HepG2 (cell line): ENCODE measurements around the gene SERPINA6. TPM values are rescaled to one million over a fixed set of nuclear protein-coding genes. Genes with fewer than 3 reads are reported as not detected.

Experiments
- ATAC-seq: fragments of 200-7000 bp; cut with Tn5 transposase; 3 replicates; pipeline ENCODE4 v1.9.1; 2020; ENCODE audit warnings: mild to moderate bottlenecking, moderate library complexity
- BruUV-seq: library from RNA; stranded (reverse); fragments of 400-500 nt; replicated peaks from 2 replicates; lab custom pipeline; 2021; lab: Mats Ljungman, UMichigan
- CTCF ChIA-PET: fragments of 300-600 bp; formaldehyde crosslinking; extraction: SDS; loops from one replicate; lab custom pipeline; 2021; ENCODE audit warnings: low total read pairs, inconsistent platforms, low intra/inter-chr PET ratio; lab: Yijun Ruan, JAX
- POLR2A ChIA-PET: fragments of 350-600 bp; sonication (Branson Sonifier 250); formaldehyde crosslinking; loops from one replicate; lab custom pipeline; 2020; ENCODE audit warnings: antibody characterized with exemption, inconsistent platforms; lab: Yijun Ruan, JAX
- DNase-seq: peaks from one replicate; pipeline ENCODE4 v3.0.0-alpha.2; 2015; ENCODE audit warnings: low spot score
- FAIRE-seq: peaks from 3 replicates; lab custom pipeline; 2011; peaks lifted over from hg19 to GRCh38; lab: Jason Lieb, UNC
- H2AFZ ChIP-seq: one replicate; pipeline ENCODE4 v1.6.1; 2011; ENCODE audit warnings: low read length, inconsistent platforms
- H3K27ac ChIP-seq: fragments of 300-600 bp; 3 replicates; pipeline ENCODE4 v1.8.0; 2011; ENCODE audit warnings: mixed run types, mild to moderate bottlenecking, mixed read lengths, low read length, inconsistent platforms; ENCODE audit not compliant: insufficient read depth; ENCODE audit errors: extremely low read length
- H3K27me3 ChIP-seq, 2 experiments: fragments of 200-600 bp in 1 of 2; 2 replicates in 1 of 2; 3 replicates in 1 of 2; pipeline versions ENCODE4 v1.6.0 to v1.8.0; 2011; ENCODE audit warnings: low read length in 2 of 2, mild to moderate bottlenecking in 2 of 2, moderate library complexity in 2 of 2, inconsistent platforms in 1 of 2; ENCODE audit not compliant: insufficient read depth in 2 of 2, control insufficient read depth in 1 of 2
- H3K36me3 ChIP-seq, 2 experiments: fragments of 200-600 bp in 1 of 2; replicated peaks in 1 of 2; 2 replicates in 1 of 2; 3 replicates in 1 of 2; pipeline versions ENCODE4 v1.5.1 to v1.8.0; 2011; ENCODE audit warnings: low read length in 2 of 2, inconsistent platforms in 1 of 2; ENCODE audit not compliant: insufficient read depth in 2 of 2, control insufficient read depth in 1 of 2
- H3K4me1 ChIP-seq: 2 replicates; pipeline ENCODE4 v1.5.1; 2012; ENCODE audit warnings: low read length, inconsistent platforms; ENCODE audit not compliant: insufficient read depth
- H3K4me2 ChIP-seq: 2 replicates; pipeline ENCODE4 v1.6.0; 2011; ENCODE audit warnings: low read depth, low read length, inconsistent platforms
- H3K4me3 ChIP-seq, 3 experiments: fragments of 200-600 bp in 1 of 3; sonication (generic), shearing (Covaris generic) in 1 of 3; replicated peaks in 1 of 3; 2 replicates each; pipeline ENCODE4 v1.5.1; 2011 to 2016; ENCODE audit warnings: low read length in 3 of 3, inconsistent platforms in 2 of 3, low read depth in 2 of 3, mild to moderate bottlenecking in 2 of 3, control low read depth in 1 of 3, mixed read lengths in 1 of 3; ENCODE audit not compliant: insufficient read depth in 1 of 3
- H3K79me2 ChIP-seq: one replicate; pipeline ENCODE4 v1.6.1; 2011; ENCODE audit warnings: low read length, inconsistent platforms; ENCODE audit not compliant: insufficient read depth
- H3K9ac ChIP-seq: 2 replicates; pipeline ENCODE4 v1.6.0; 2011; ENCODE audit warnings: mild to moderate bottlenecking, low read depth, low read length, inconsistent platforms; ENCODE audit not compliant: insufficient read depth
- H3K9me3 ChIP-seq: 2 replicates; pipeline ENCODE4 v1.5.1; 2012; ENCODE audit warnings: mild to moderate bottlenecking, low read length
- H4K20me1 ChIP-seq: 2 replicates; pipeline ENCODE4 v1.6.0; 2011; ENCODE audit warnings: inconsistent platforms, mild to moderate bottlenecking, low read length, moderate library complexity; ENCODE audit not compliant: insufficient read depth
- GABPA ChIP-seq, 2 experiments: IDR thresholded peaks; 2 replicates each; pipeline ENCODE4 v1.6.1; 2011 to 2016; ENCODE audit warnings: low read depth in 2 of 2, low read length in 1 of 2, missing biosample characterization in 1 of 2, missing genetic modification characterization in 1 of 2
- PAX8 ChIP-seq: sonication (generic); formaldehyde crosslinking; IDR thresholded peaks from 2 replicates; pipeline ENCODE4 v1.8.0; 2022; ENCODE audit warnings: mild to moderate bottlenecking, missing genetic modification reagents, borderline replicate concordance
- ZNF33B ChIP-seq: sonication (generic); formaldehyde crosslinking; IDR thresholded peaks from 2 replicates; pipeline ENCODE4 v1.5.1; 2020; ENCODE audit warnings: mild to moderate bottlenecking, missing genetic modification reagents
- ZNF530 ChIP-seq: sonication (generic); formaldehyde crosslinking; IDR thresholded peaks from 2 replicates; pipeline ENCODE4 v1.5.0; 2020; ENCODE audit warnings: low read depth, mild to moderate bottlenecking, missing genetic modification reagents
- ZNF629 ChIP-seq: sonication (generic); formaldehyde crosslinking; conservative IDR thresholded peaks from 2 replicates; pipeline ENCODE4 v1.5.0; 2020; ENCODE audit warnings: missing genetic modification reagents
- ZNF652 ChIP-seq: IDR thresholded peaks from 2 replicates; pipeline ENCODE4 v1.6.1; 2016; ENCODE audit warnings: low read depth, borderline replicate concordance
- WGBS: methylation state at CpG from one replicate; pipeline ENCODE4 v1.1.6; 2017; ENCODE audit warnings: low lambda C conversion rate; 5-methylcytosine and 5-hydroxymethylcytosine counted together
- in situ Hi-C: cut with HindIII; loops from 2 replicates; pipeline ENCODE4 v1.10.0; 2017; ENCODE audit warnings: low pct_unique_long_range_greater_than_20kb; ENCODE audit not compliant: extremely low pct_ligation_motif_present
- intact Hi-C: fragments of 100-400 bp; cut with micrococcal nuclease; formaldehyde crosslinking; loops from one replicate; pipeline ENCODE4 v1.10.0; 2022; ENCODE audit not compliant: unreplicated experiment
- polyA plus RNA-seq, 8 experiments: library from polyadenylated mRNA; depleted of rRNA in 3 of 8; stranded (reverse) in 7 of 8; unstranded in 1 of 8; fragments of >200 nt; fragmentation: Illumina TruSeq in 4 of 8; extraction: Trizol in 4 of 8; gene quantifications; 2 replicates each; pipeline versions ENCODE4 v1.2.1 to v1.2.3, GENCODE V29; 2011 to 2016; ENCODE audit warnings: low read depth in 4 of 8, missing spikeins in 1 of 8, mixed read lengths in 1 of 8; ENCODE audit not compliant: insufficient read depth in 1 of 8
- total RNA-seq, 5 experiments: library from RNA; depleted of rRNA; stranded (reverse); fragments of >200 nt; fragmentation: Illumina TruSeq; extraction: Trizol; gene quantifications; 2 replicates each; pipeline ENCODE4 v1.2.3, GENCODE V29; 2016; ENCODE audit warnings: low read depth in 1 of 5
- TF ChIP-seq, protein P1 (sequence below): sonication (generic); formaldehyde crosslinking; IDR thresholded peaks from 2 replicates; pipeline ENCODE4 v1.8.0; 2022; ENCODE audit warnings: mild to moderate bottlenecking, missing genetic modification reagents, borderline replicate concordance
- TF ChIP-seq, protein P2 (sequence below): sonication (generic); formaldehyde crosslinking; IDR thresholded peaks from 2 replicates; pipeline ENCODE4 v1.4.0; 2020; ENCODE audit warnings: missing genetic modification reagents
- TF ChIP-seq, protein P3 (sequence below): sonication (generic); formaldehyde crosslinking; IDR thresholded peaks from 2 replicates; pipeline ENCODE4 v1.4.0; 2020; ENCODE audit warnings: mild to moderate bottlenecking, low read depth, missing genetic modification reagents
- TF ChIP-seq, protein P4 (sequence below): sonication (generic); formaldehyde crosslinking; IDR thresholded peaks from one replicate; pipeline ENCODE4 v1.5.1; 2020; ENCODE audit warnings: mild to moderate bottlenecking, missing genetic modification reagents; ENCODE audit errors: not compliant biosample characterization

Gene SERPINA6
- total and polyA plus RNA-seq, 2 of the 13 experiments (the other 11 are each of a cell fraction or from before 2014, with no cell fraction given), result 260 to 333 TPM

DNA sequence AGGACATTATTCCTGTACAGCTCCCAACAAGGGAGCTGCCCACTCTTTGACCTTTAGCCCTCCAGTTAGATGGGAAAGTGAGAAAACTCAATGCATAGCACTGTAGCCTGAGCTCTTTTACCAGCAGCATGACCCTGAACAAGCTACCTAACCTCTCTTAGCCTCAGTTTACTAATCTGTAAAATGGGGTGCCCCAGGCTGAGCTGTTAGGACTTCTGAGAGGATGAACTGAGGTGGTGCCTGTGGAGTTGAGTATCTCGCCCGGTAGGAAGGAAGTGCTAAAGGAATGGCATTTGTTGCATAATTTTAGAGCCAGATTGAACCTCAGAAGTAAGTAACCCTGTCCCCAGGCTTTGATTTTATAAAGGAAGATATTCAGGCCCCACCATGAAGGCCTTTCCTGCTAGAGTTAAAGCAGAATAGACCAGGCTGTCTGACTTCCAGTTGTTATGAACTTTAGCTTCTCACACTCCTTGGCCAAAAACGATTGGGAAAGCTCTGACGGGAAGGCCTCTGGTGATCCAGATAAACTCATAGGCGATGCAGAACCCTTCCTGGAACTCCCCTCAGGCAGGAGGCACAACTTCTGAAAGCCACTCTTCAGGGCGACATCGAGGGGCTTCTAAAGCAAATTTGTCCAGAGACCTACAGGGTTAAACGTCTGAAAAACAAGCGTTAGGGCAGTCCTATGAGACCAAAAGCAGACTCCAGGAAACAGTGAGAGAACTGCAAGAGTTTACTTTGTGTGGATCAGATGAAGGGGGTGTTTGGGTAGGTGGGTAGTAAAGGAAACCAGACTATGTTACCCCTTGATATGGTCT lies 27.6 kb downstream of the SERPINA6 start:
- H3K9me3 ChIP-seq, result no peaks in the 10 kb centered on the region
- H4K20me1 ChIP-seq, result no peaks in the 10 kb centered on the region
- H3K36me3 ChIP-seq, result no peaks in the 10 kb centered on the region; a peak in 2 of 5 replicates
- no peak overlapping the region for H2AFZ ChIP-seq
- BruUV-seq, result no TSS peak
- peak overlapping the region; percentile 97 for H3K27ac ChIP-seq
- POLR2A ChIA-PET, result interaction anchor here (0.7 kb wide), 2 partner anchors 19 to 21 kb away, joined by 3 read pairs; no protein-coding TSS in a partner anchor
- FAIRE-seq (no peak), ATAC-seq (no peak), DNase-seq (no peak)
- intact Hi-C loops, result no loop called here
- WGBS, result 75% methylated on average over 9 of the region's 9 CpGs
- in situ Hi-C loops, result no loop called here
- 0 out of 2 replicates have a peak overlapping the region, but pooled peaks have one; percentile 2 for H3K9ac ChIP-seq
- peaks cover 19% of the 10 kb centered on the region for H3K79me2 ChIP-seq
- CTCF ChIA-PET, result no interaction called here
- H3K4me2 ChIP-seq, result peak overlapping the region; percentile 2; the same call in 1 of the 2 replicates
- no peak overlapping the region for H3K4me3 ChIP-seq
- no peaks in the 10 kb centered on the region; a peak in 1 of 5 replicates for H3K27me3 ChIP-seq
- H3K4me1 ChIP-seq, result peaks cover 77% of the 10 kb centered on the region
- TF ChIP-seq PAX8 (CRISPR knock-in tag) (no peak), GABPA (IDR thresholded peaks at IDR 0.05; ENCODE audit: low read depth, low read length) (no peak), GABPA (CRISPR knock-in tag; IDR thresholded peaks at IDR 0.05; ENCODE audit: low read depth) (no peak), ZNF530 (CRISPR knock-in tag) (no peak), ZNF629 (CRISPR knock-in tag) (peak; percentile 95), ZNF33B (CRISPR knock-in tag) (no peak), ZNF652 (CRISPR knock-in tag) (peak; percentile 71; the same call in 1 of the 2 replicates)
- TF ChIP-seq, protein P1, sequence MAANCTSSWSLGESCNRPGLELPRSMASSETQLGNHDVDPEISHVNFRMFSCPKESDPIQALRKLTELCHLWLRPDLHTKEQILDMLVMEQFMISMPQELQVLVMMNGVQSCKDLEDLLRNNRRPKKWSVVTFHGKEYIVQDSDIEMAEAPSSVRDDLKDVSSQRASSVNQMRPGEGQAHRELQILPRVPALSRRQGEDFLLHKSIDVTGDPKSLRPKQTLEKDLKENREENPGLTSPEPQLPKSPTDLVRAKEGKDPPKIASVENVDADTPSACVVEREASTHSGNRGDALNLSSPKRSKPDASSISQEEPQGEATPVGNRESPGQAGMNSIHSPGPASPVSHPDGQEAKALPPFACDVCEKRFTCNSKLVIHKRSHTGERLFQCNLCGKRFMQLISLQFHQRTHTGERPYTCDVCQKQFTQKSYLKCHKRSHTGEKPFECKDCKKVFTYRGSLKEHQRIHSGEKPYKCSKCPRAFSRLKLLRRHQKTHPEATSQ, result peak; percentile 59; the same call in 1 of the 2 replicates
- TF ChIP-seq, protein P2, sequence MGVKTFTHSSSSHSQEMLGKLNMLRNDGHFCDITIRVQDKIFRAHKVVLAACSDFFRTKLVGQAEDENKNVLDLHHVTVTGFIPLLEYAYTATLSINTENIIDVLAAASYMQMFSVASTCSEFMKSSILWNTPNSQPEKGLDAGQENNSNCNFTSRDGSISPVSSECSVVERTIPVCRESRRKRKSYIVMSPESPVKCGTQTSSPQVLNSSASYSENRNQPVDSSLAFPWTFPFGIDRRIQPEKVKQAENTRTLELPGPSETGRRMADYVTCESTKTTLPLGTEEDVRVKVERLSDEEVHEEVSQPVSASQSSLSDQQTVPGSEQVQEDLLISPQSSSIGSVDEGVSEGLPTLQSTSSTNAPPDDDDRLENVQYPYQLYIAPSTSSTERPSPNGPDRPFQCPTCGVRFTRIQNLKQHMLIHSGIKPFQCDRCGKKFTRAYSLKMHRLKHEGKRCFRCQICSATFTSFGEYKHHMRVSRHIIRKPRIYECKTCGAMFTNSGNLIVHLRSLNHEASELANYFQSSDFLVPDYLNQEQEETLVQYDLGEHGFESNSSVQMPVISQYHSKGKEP (CRISPR knock-in tag), result no peak
- TF ChIP-seq, protein P3, sequence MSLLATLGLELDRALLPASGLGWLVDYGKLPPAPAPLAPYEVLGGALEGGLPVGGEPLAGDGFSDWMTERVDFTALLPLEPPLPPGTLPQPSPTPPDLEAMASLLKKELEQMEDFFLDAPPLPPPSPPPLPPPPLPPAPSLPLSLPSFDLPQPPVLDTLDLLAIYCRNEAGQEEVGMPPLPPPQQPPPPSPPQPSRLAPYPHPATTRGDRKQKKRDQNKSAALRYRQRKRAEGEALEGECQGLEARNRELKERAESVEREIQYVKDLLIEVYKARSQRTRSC (CRISPR knock-in tag), result no peak
- TF ChIP-seq, protein P4, sequence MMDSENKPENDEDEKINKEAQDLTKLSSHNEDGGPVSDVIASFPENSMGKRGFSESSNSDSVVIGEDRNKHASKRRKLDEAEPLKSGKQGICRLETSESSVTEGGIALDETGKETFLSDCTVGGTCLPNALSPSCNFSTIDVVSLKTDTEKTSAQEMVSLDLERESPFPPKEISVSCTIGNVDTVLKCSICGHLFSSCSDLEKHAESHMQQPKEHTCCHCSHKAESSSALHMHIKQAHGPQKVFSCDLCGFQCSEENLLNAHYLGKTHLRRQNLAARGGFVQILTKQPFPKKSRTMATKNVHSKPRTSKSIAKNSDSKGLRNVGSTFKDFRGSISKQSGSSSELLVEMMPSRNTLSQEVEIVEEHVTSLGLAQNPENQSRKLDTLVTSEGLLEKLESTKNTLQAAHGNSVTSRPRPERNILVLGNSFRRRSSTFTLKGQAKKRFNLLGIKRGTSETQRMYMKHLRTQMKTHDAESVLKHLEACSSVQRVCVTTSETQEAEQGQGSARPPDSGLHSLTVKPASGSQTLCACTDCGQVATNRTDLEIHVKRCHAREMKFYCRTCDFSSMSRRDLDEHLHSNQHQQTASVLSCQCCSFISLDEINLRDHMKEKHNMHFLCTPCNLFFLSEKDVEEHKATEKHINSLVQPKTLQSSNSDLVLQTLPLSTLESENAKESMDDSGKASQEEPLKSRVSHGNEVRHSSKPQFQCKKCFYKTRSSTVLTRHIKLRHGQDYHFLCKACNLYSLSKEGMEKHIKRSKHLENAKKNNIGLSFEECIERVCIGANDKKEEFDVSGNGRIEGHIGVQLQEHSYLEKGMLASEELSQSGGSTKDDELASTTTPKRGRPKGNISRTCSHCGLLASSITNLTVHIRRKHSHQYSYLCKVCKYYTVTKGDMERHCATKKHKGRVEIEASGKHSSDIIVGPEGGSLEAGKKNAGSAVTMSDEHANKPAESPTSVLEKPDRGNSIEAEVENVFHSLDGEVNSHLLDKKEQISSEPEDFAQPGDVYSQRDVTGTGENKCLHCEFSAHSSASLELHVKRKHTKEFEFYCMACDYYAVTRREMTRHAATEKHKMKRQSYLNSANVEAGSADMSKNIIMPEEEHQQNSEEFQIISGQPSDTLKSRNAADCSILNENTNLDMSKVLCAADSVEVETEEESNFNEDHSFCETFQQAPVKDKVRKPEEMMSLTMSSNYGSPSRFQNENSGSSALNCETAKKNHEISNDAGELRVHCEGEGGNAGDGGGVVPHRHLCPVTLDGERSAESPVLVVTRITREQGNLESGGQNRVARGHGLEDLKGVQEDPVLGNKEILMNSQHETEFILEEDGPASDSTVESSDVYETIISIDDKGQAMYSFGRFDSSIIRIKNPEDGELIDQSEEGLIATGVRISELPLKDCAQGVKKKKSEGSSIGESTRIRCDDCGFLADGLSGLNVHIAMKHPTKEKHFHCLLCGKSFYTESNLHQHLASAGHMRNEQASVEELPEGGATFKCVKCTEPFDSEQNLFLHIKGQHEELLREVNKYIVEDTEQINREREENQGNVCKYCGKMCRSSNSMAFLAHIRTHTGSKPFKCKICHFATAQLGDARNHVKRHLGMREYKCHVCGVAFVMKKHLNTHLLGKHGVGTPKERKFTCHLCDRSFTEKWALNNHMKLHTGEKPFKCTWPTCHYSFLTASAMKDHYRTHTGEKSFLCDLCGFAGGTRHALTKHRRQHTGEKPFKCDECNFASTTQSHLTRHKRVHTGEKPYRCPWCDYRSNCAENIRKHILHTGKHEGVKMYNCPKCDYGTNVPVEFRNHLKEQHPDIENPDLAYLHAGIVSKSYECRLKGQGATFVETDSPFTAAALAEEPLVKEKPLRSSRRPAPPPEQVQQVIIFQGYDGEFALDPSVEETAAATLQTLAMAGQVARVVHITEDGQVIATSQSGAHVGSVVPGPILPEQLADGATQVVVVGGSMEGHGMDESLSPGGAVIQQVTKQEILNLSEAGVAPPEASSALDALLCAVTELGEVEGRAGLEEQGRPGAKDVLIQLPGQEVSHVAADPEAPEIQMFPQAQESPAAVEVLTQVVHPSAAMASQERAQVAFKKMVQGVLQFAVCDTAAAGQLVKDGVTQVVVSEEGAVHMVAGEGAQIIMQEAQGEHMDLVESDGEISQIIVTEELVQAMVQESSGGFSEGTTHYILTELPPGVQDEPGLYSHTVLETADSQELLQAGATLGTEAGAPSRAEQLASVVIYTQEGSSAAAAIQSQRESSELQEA (CRISPR knock-in tag), result no peak
